Heart left ventricle (tissue), 16 donors: ENCODE measurements around the gene LAMA3. TPM values are rescaled to one million over a fixed set of nuclear protein-coding genes. Genes with fewer than 3 reads are reported as not detected.
"Not testable (repeated sequence)": the region's sequence is repeated elsewhere in the genome, so short reads cannot be mapped to it uniquely, and the experiment has no call there.

Source experiments
- ATAC-seq, 4 donors: fragments of 200-7000 bp; cut with Tn5 transposase; one replicate each; pipeline ENCODE4 v1.9.1; 2020 to 2022; ENCODE audit warnings: moderate library complexity in 4 of 4, mild to moderate bottlenecking in 3 of 4, moderate number of reproducible peaks in 1 of 4
- DNase-seq, 5 donors: peaks; one replicate each; pipeline ENCODE4 v3.0.0-alpha.2; 2020
- H3K27ac ChIP-seq, 12 donors: fragments of 200-600 bp; sonication (generic) in 4 of 12; one replicate each; pipeline versions ENCODE4 v1.5.0 to v1.8.0; 2016 to 2022; ENCODE audit warnings: mild to moderate bottlenecking in 2 of 12
- H3K27me3 ChIP-seq, 9 donors: fragments of 200-600 bp; sonication (generic) in 2 of 9; one replicate each; pipeline versions ENCODE4 v1.5.1 to v1.8.0; 2016 to 2022; ENCODE audit warnings: mild to moderate bottlenecking in 3 of 9
- H3K36me3 ChIP-seq, 9 donors: fragments of 200-600 bp; sonication (generic) in 2 of 9; one replicate each; pipeline versions ENCODE4 v1.5.0 to v1.8.0; 2018 to 2022; ENCODE audit warnings: mild to moderate bottlenecking in 2 of 9
- H3K4me1 ChIP-seq, 12 donors: fragments of 200-600 bp; sonication (generic) in 4 of 12; one replicate each; pipeline versions ENCODE4 v1.5.0 to v1.8.0; 2016 to 2022; ENCODE audit warnings: mild to moderate bottlenecking in 3 of 12
- H3K4me3 ChIP-seq, 12 donors: fragments of 200-600 bp; sonication (generic) in 4 of 12; one replicate each; pipeline versions ENCODE4 v1.5.0 to v1.8.0; 2017 to 2022; ENCODE audit warnings: mild to moderate bottlenecking in 9 of 12, moderate library complexity in 4 of 12
- H3K9me3 ChIP-seq, 12 donors: fragments of 200-600 bp; sonication (generic) in 4 of 12; one replicate each; pipeline versions ENCODE4 v1.5.0 to v1.8.0; 2016 to 2022; ENCODE audit warnings: mild to moderate bottlenecking in 1 of 12
- POLR2A ChIP-seq, 2 donors: fragments of 450-650 bp; IDR thresholded peaks; one replicate each; pipeline ENCODE4 v1.6.1; 2017; ENCODE audit warnings: antibody characterized with exemption in 2 of 2, mild to moderate bottlenecking in 2 of 2, moderate library complexity in 2 of 2
- WGBS, 4 donors: extraction: QIAGEN DNeasy Blood & Tissue Kit in 2 of 4; methylation state at CpG; one replicate each; pipeline versions ENCODE4 v1.1.5 to v1.1.7; 2013 to 2018; 5-methylcytosine and 5-hydroxymethylcytosine counted together
- intact Hi-C, 10 donors: fragments of 100-400 bp; cut with DNase I; formaldehyde crosslinking; loops; one replicate each; pipeline versions ENCODE4 v1.11.1 to v1.14.2; 2022
- polyA plus RNA-seq, 2 donors: library from polyadenylated mRNA; stranded (reverse); fragments of 200-250 nt; gene quantifications; one replicate each; pipeline ENCODE4 v1.2.3, GENCODE V29; 2013
- total RNA-seq, 9 donors: library from RNA; depleted of rRNA in 2 of 9; stranded (reverse); fragments of >200 nt in 2 of 9; fragmentation: NEBNext Ultra II Directional in 3 of 9; extraction: Animal tissue kit (Norgen Biotek cat#: 25700) in 3 of 9; gene quantifications; one replicate each; pipeline versions ENCODE4 v1.1.0 to v1.2.4, GENCODE V29; 2016 to 2023
- TF ChIP-seq, protein P1 (sequence below), 12 donors: fragments of 200-600 bp; sonication (generic) in 4 of 12; IDR thresholded peaks; one replicate each; pipeline versions ENCODE4 v1.5.0 to v1.8.0; 2018 to 2022; ENCODE audit warnings: antibody characterized with exemption in 12 of 12, mild to moderate bottlenecking in 5 of 12
- donor health status: ischemic (EF 13 %, LVEDD 7.1; RV severe dilation, severe dysfunction).
- donor health status: healthy with polysubstance abuse.
- donor health status: DM: no; HTN: yes; CAD: no.
- donor health status: DM: no; HTN: no; CAD: no.
- donor health status: ischemic (EF 25% LVEDD 6.9; RV normal size, moderate dysfunction).
- donor health status: ischemic (EF 25% LVEDD 5.7; RV mildly dilated, moderate dysfunction).
- donor health status: healthy.
- donor health status: DM: yes; HTN: yes; CAD: no.
- donor health status: ischemic (EF 35%, LVEDD 5.7; RV mildly dilated, moderate dysfunction).
- donor health status: nonischemic (EF 11% LVEDD 7.7; RV severe dilation, severe dysfunction).
- donor health status: DM: yes; HTN: yes; CAD: no.
- donor health status: PGD.
- donor health status: ischemic (EF 29% LVEDD 5.4; RV normal size, mild dysfunction).
- donor health status: nonischemic (EF 23%, LVEDD 6.1; RV moderate dilation, normal function).

Gene LAMA3
- total and polyA plus RNA-seq, 11 donors, result 1.2 to 6.6 (median 3.2) TPM

DNA sequence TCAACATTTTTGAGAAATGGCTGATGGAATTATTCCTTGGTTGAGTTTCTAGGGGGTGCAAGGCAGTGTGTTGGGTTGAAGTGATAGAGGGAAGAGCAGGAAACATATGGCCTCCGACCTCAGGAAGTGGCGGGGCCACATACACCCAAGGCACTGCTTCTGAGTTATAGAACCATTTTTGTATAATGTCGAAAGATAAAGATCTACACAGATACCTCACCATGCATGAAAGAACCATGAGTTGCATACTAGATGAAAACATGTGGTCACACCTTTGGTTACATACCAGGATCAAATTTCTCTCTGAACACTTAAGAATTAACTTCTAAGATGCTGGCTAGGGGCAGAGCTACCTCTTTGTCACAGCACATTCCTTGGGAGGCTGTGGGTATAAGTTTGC lies 23.2 kb downstream of the LAMA3 start:
- no peak for DNase-seq
- H3K9me3 ChIP-seq, result peaks cover 0 to 6% (median 0%) of the 10 kb centered on the region in 12 donors
- H3K36me3 ChIP-seq, result no peaks in the 10 kb centered on the region
- WGBS, 4 donors, result 77 to 86% (median 82%) methylated on average over 3 of the region's 3 CpGs
- no peak for ATAC-seq
- H3K27ac ChIP-seq, result no peak overlapping the region
- H3K4me3 ChIP-seq, result no peak overlapping the region
- TF ChIP-seq POLR2A (IDR thresholded peaks at IDR 0.05), result no peak
- TF ChIP-seq, protein P1, sequence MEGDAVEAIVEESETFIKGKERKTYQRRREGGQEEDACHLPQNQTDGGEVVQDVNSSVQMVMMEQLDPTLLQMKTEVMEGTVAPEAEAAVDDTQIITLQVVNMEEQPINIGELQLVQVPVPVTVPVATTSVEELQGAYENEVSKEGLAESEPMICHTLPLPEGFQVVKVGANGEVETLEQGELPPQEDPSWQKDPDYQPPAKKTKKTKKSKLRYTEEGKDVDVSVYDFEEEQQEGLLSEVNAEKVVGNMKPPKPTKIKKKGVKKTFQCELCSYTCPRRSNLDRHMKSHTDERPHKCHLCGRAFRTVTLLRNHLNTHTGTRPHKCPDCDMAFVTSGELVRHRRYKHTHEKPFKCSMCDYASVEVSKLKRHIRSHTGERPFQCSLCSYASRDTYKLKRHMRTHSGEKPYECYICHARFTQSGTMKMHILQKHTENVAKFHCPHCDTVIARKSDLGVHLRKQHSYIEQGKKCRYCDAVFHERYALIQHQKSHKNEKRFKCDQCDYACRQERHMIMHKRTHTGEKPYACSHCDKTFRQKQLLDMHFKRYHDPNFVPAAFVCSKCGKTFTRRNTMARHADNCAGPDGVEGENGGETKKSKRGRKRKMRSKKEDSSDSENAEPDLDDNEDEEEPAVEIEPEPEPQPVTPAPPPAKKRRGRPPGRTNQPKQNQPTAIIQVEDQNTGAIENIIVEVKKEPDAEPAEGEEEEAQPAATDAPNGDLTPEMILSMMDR (IDR thresholded peaks at IDR 0.05), result no peak
- H3K4me1 ChIP-seq, result no peaks in the 10 kb centered on the region
- no peaks in the 10 kb centered on the region for H3K27me3 ChIP-seq
- intact Hi-C loops, result loop anchor here in 1 of 10 donors (10.0 kb wide), 1 partner anchor 62 kb away; no protein-coding TSS in a partner anchor

GRCh38 chr18:23714576-23714975 lies 25.3 kb downstream of the LAMA3 start:
- Histone ChIP-seq H3K27me3 (no peaks in the 10 kb centered on the region), H3K27ac (no peak overlapping the region), H3K4me3 (no peak overlapping the region), H3K36me3 (no peaks in the 10 kb centered on the region), H3K9me3 (no peaks in the 10 kb centered on the region), H3K4me1 (peaks cover 0 to 12% (median 0%) of the 10 kb centered on the region in 12 donors)
- intact Hi-C loops, result loop anchor here in 1 of 10 donors (10.0 kb wide), 1 partner anchor 60 kb away; no protein-coding TSS in a partner anchor
- no peak for TF ChIP-seq POLR2A (IDR thresholded peaks at IDR 0.05)
- TF ChIP-seq, protein P1 (IDR thresholded peaks at IDR 0.05), result no peak
- 77 to 95% (median 93%) methylated on average over 4 of the region's 4 CpGs for WGBS, 4 donors
- no peak for DNase-seq
- no peak for ATAC-seq

GRCh38 chr18:23716079-23716478 lies 26.8 kb downstream of the LAMA3 start:
- not testable (repeated sequence) for H3K27ac ChIP-seq, H3K36me3 ChIP-seq, H3K9me3 ChIP-seq, DNase-seq, H3K4me3 ChIP-seq, H3K27me3 ChIP-seq, ATAC-seq
- 72 to 92% (median 84%) methylated on average over 8 of the region's 8 CpGs for WGBS, 4 donors
- H3K4me1 ChIP-seq, result peaks cover 0 to 12% (median 0%) of the 10 kb centered on the region in 12 donors
- intact Hi-C loops, result loop anchor here in 1 of 10 donors (10.0 kb wide), 1 partner anchor 59 kb away; no protein-coding TSS in a partner anchor

DNA sequence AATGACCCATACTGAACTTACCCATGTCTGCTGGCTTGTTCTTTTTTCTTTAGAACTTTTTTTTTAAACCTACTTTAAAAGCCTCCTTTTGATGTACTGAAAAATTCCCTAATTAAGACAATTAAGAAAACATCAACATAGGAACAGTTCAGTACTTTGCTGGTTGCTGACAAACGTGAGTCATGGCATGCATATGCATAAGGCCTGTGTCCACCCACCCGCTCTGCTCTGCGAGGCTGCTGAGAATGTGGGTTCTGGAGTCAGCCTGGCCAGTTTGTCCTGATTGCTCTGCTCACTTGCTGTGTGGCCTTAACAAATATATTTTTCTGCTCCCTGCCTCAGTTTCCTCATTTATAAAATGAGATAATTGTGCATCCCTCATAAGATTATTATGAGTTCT lies 27.3 kb downstream of the LAMA3 start:
- Histone ChIP-seq H3K27ac (no peak overlapping the region), H3K4me1 (peaks cover 0 to 12% (median 0%) of the 10 kb centered on the region in 12 donors), H3K36me3 (no peaks in the 10 kb centered on the region), H3K27me3 (no peaks in the 10 kb centered on the region), H3K9me3 (no peaks in the 10 kb centered on the region), H3K4me3 (no peak overlapping the region)
- 84 to 93% (median 87%) methylated on average over 3 of the region's 3 CpGs for WGBS, 4 donors
- no peak for ATAC-seq
- intact Hi-C loops, result loop anchor here in 1 of 10 donors (10.0 kb wide), 1 partner anchor 58 kb away; no protein-coding TSS in a partner anchor
- no peak for DNase-seq
- TF ChIP-seq, protein P1 (IDR thresholded peaks at IDR 0.05), result no peak
- TF ChIP-seq POLR2A (IDR thresholded peaks at IDR 0.05), result no peak

DNA sequence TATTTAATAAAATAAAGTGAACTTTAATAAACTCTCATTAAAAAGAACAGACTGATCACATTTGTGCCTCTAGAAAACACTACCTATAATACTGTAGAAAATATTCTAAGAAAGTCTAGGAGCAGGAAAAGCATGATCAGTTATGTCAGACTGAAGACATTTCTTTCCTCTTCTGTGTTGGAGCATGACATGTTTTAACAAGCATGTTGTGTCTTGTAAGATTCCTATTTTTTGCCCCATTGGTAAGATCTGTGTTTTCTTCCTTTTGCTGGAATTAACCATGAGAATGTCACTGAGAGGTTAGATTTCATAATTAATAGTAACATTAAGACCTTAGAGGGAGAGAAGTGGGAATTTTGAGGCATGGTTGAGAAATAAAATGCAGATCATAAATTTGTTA lies 27.7 kb downstream of the LAMA3 start:
- ATAC-seq (no peak), DNase-seq (no peak)
- TF ChIP-seq POLR2A (IDR thresholded peaks at IDR 0.05), result no peak
- TF ChIP-seq, protein P1 (IDR thresholded peaks at IDR 0.05), result no peak
- Histone ChIP-seq H3K27me3 (no peaks in the 10 kb centered on the region), H3K27ac (no peak overlapping the region), H3K4me3 (no peak overlapping the region), H3K9me3 (no peaks in the 10 kb centered on the region), H3K4me1 (peaks cover 0 to 12% (median under 1%) of the 10 kb centered on the region in 12 donors), H3K36me3 (no peaks in the 10 kb centered on the region)
- intact Hi-C loops, result loop anchor here in 1 of 10 donors (10.0 kb wide), 1 partner anchor 58 kb away; no protein-coding TSS in a partner anchor
